Measurements from ENCODE around the gene FAM168A.

- TF ChIP-seq CTCF (IDR thresholded peaks at IDR 0.05) = no peak
- no peak for TF ChIP-seq POLR2A (IDR thresholded peaks at IDR 0.05)
Observed at GRCh38 chr11:73564903-73565302, 33.0 kb downstream of the FAM168A start.

Measured in Peyer's patch (tissue), 4 donors.